ENCODE measurements around the gene CCDC117.
A peak's percentile ranks its signal among the peaks of the same experiment; 100 is the strongest.
"Not testable (repeated sequence)": the region's sequence is repeated elsewhere in the genome, so short reads cannot be mapped to it uniquely, and the experiment has no call there.

CCDC117 gene, protein sequence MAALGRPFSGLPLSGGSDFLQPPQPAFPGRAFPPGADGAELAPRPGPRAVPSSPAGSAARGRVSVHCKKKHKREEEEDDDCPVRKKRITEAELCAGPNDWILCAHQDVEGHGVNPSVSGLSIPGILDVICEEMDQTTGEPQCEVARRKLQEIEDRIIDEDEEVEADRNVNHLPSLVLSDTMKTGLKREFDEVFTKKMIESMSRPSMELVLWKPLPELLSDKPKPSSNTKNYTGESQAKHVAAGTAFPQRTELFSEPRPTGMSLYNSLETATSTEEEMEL

DNA sequence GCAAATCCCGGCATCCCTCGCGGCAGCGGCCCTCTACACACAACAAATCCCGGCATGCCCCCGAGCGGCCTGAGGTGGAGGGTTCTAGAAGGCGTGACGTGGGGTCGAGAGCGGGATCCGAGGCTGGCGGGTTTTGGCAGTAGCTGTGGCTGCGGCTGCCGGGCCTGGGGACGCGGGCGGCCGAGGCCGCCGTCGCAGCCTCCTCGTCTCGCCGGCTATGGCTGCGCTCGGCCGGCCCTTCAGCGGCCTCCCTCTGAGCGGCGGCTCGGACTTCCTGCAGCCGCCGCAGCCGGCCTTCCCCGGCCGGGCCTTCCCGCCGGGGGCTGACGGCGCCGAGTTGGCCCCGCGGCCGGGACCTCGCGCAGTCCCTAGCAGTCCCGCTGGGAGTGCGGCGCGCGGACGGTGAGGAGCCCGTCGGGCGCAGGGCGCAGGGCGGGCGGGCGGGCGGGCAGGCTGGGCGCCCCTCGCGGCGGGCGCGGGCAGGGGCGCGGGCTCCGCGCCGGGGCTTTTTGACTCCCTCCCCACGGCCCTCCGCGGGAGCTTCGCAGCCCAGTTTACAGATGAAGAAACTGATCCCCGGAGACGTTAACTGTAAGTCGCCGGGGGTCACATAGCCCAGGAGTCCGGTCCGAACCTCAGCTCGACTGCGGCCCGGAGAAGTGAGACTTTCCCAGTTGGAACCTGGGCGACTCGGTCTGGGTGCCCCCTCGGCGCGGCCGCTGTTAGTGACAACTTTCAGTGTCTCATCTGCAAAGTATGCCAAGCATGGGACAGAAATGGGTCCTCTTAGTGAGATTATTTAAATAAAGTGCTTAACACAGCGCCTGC is at the start of gene CCDC117:
Gene CCDC117 (plus strand): TSS at position 63 of the 828 bp plus-strand sequence. CDS start 155 bp downstream, at position 218.
- DNase-seq, result peak; percentile 99

DNA sequence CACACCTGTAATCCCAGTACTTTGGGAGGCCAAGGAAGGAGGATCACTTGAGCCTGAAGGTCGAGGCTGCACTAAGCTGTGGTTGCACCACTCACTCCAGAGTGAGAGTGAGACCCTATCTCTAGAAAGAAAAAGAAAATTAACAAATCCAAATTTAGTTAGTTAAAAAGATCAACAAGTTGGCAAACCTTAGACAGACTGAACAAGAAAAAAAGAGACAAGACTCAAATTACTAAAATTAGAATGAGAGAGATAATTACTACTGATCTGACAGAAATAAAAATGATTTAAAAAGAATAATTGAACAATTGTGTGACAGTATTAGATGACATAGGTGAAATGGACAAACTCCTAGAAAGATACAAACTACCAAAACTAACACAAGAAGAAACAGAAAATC is 44.5 kb upstream of the CCDC117 start:
- DNase-seq, result no peak

DNA sequence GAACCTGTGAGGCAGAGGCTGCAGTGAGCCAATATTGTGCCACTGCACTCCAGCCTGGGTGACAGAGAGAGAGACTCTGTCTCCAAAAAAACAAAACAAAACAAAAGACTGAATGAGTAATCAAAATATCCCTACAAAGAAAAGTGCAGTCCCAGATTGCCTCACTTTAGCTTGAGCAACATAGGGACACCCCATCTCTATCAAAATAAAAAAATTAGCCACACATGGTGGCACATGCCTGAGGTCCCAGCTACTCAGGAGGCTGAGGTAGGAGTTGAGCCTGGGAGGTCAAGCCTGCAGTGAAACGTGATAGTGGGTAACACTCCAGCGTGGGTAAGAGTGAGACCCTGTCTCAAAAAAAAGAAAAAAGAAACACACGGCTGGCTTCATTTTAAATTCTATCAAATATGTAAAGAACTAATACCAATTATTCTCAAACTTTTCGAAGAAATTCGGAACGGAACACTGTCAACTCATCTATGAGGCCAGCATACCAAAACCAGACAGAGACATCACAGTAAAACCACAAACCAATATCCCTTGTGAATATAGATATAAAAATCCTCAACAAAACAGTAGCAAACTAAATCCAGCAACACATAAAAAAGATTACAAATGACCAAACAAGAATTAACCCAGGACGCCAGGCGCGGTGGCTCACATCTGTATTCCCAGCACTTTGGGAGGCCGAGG is 43.7 kb upstream of the CCDC117 start:
- DNase-seq, result no peak

DNA sequence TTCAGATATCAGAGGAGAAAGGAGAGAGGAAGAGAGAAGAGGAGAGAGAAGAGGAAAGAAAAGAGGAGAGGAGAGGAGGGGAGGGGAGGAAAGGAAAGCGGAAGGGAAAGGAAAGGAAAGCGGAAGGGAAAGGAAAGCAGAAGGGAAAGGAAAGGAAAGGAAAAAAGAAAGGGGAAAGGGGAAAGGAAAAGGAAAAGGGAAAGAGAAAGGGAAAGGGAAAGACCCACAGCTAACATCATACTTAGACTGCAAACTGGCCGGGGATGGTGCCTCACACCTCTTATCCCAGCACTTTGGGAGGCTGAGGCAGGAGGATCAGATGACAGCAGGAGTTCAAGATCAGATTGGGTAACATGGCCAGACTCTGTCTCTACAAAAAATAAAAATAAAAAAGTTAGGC is 42.3 kb upstream of the CCDC117 start:
- no peak for DNase-seq

DNA sequence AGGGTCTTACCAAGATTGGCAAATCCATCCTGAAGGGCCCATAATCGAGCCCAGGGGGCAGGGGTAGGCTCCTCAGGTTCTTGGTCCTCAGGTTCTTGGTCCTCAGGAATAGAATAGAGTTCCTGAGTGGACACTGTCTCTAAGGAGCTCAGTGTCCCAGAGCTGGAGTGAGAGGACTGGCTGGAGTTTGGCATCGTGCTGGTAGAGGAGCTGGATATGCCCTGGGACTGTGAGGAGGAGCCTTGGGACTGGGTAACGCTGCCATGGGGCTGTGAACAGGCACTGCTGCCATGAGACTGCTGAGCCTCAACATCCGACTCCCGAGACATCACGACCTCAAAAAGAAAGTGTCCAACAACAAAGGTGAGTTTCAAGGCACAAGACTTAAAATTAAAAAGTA is 38.1 kb upstream of the CCDC117 start:
- no peak for DNase-seq

DNA sequence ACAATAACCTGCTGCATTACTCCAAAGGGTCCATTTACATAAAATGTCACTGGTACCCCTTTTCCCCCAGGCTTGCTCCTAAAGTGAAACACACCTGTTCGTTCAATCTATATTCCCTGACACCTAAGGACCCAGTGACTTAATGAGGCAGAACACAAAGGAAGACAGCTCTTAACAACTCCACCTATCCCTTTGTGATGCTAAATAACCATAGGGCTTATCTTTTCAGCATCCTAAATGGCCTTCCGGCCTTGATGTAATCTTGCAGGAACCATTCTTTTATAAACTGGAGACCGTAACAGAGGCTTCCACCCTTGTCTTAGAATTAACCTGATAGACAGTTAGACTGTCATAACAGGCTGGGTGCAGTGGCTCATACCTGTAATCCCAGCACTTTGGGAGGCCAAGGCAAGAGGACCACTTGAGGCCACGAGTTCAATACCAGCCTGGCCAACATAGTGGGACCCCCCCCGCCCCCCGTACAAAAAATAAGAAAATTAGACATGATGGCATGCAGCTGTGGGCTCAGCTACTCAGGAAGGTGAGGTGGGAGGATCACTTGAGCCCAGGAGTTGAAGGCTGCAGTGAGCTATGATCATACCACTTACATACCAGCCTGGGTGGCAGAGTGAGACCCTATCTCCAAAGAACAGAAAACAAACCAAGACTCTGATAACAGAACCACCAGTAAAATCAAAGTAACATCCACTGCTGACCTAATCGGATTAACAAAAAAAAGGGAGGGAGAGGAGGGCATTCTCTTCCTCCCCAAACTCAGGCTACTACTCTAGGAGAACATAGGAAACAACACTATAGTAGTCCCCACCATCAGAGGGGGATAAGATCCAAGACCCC is 36.0 kb upstream of the CCDC117 start:
- no peak for DNase-seq

DNA sequence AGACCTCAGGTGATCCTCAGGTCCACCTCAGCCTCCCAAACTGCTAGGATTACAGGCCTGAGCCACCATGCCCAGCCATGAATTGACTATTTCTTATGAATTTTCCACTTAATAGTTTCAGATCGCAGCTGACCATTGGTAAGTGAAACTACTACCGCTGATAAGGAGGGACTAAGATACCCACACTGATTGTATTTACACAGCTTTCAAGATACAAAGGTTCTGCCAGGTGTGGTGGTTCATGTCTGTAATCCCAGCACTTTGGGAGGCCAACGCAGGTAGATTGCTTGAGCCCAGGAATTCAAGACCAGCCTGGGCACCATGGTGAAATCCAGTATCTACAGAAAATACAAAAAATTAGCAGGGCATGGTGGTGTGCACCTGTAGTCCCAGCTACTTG is 34.8 kb upstream of the CCDC117 start:
- no peak for DNase-seq

DNA sequence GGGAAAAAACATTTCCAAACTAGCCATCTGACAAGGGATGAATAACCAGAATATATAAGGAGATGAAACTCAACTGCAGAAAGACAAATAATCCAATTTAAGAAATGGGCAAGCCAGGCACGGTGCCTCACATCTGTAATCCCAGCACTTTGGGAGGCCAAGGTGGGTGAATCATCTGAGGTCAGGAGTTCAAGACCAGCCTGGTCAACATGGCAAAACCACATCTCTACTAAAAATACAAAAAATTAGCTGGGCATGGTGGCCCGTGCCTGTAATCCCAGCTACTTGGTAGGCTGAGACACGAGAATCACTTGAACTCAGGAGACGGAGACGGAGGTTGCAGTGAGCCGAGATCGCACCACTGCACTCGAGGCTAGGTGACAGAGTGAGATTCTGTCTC is 33.6 kb upstream of the CCDC117 start:
- DNase-seq, result not testable (repeated sequence)

DNA sequence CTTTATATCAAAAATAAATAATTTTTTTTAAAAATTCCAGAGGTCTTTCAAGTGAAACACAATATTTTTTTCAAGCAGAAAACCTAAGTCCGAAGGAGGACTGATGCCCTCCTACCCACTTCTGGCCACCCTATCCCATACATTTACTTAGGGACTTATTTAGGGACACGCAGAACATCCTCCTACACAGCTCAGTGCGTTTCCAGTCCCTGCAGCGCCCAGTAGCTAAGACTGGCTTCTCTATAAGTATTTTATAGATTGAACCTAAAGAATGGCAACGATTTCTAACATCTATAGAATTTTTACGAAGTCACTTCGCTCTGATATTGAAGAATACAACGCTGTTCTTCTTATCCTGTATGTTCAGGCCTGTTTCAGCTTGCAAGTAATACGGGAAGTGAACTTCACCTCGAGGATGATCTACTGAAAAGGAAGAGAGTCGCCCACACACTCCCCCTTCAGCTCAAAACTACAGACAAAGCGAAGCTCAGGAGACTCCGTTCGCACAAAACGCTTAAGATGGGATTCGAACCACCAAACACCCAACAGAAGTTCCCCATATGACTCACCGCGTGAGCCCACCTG is 31.2 kb upstream of the CCDC117 start:
- no peak for DNase-seq

DNA sequence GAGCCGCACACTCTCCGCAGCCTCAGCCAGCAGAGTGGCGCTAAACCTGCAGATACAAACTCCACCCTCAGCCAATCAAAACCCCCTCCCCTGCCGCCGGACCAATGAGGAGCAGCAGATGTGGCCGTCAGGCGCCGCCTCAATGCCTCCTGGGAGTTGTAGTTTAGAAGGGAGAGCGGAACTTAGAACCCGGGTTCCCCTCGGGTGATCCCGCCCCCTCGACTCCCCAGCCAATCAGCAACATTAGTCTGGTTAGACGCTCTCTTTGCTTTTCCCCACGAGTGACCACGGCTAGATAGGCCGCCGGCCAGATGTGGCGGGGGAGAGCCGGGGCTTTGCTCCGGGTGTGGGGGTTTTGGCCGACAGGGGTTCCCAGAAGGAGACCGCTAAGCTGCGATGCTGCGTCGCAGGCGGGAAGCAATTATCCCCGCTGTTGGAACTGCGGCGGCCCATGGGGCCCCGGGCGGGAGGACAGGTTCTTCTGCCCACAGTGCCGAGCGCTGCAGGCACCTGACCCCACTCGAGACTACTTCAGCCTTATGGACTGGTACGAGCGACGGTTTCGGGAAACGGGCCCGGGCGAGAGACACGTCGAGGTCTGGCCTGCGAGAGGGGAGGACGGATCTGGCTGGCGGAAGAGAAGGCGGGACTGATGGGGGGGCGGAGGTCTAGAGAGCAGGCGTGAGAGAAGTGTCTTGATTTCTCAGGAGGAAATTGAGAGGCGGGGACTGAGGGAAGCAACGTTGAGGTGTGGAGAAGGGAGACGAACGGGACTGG is 30.5 kb upstream of the CCDC117 start, which contains the start of the genes CHEK2 and HSCB:
Gene CHEK2 (minus strand): TSS at position 36 of the 777 bp plus-strand sequence. CDS start 7,099 bp downstream, outside the sequence.
Gene HSCB (plus strand): TSS at position 255 of the 777 bp plus-strand sequence. CDS start 57 bp downstream, at position 312.
- peak; percentile 100 for DNase-seq

DNA sequence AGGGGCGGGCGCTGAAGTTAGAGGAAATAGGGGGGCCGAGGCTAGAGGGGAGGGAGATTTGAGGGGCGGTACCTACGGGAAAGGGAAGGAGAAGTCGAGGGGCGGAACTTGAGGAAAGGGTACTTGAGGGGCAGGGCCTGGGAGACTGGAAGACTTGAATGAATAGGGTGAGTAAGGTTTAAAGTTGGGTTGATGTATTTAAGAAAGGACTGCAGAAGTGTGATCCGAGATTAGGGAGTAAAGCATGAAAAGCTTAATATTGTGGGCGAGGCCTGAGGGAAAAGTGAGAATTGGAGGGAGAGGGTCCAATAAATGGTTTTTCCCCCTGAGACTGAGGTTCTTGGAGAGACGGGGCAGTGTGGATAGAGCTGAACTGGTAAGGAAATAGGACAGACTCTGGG is 29.9 kb upstream of the CCDC117 start:
- DNase-seq, result no peak

DNA sequence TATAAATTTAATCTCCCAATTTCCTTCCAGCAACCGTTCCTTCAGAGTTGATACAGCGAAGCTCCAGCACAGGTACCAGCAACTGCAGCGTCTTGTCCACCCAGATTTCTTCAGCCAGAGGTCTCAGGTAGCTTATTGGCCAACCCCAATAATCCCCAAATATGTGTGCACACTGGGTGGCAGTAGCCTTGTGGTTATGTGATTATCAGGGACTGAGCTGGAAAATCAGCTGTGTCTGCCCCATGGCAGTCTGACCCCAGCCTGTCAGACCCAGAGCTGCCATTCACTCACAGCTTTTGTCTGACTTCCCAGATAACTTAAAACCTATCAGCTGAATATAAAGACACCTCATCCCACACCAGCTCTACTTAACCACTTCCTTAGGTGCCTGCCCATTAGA is 28.6 kb upstream of the CCDC117 start:
- DNase-seq, result no peak

DNA sequence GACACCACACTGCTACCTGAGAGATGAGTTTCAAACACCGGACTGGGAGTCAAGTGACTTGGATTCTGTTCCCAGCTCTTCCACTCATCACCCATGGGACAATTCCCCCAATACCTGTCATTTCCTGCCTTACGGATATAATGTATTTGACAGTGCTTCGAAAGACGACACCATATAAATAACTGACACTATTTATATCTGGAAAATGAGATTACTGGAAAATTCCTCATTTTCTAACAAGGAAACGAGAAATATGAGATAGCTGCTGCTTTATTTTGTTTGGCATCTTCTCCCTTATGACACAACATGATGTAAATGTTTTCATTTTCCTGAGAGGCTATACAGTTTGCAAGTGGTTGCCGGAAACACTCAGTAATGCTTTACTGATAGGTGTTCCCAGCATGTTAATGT is 22.0 kb upstream of the CCDC117 start:
- DNase-seq, result peak; percentile 64

DNA sequence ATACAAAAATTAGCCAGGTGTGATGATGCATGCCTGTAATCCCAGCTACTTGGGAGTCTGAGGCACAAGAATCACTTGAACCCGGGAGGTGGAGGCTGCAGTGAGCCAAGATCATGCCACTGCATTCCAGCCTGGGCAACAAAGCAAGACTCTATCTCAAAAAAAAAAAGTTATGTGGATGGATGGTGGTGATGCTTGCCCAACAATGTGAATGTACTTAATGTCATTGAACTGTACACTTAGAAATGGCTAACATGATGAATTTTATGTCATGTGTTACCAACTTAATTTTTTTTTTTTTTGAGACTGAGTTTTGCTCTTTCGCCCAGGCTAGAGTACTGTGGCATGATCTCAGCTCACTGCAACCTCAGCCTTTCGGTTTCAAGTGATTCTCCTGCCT is 18.0 kb upstream of the CCDC117 start:
- not testable (repeated sequence) for DNase-seq

DNA sequence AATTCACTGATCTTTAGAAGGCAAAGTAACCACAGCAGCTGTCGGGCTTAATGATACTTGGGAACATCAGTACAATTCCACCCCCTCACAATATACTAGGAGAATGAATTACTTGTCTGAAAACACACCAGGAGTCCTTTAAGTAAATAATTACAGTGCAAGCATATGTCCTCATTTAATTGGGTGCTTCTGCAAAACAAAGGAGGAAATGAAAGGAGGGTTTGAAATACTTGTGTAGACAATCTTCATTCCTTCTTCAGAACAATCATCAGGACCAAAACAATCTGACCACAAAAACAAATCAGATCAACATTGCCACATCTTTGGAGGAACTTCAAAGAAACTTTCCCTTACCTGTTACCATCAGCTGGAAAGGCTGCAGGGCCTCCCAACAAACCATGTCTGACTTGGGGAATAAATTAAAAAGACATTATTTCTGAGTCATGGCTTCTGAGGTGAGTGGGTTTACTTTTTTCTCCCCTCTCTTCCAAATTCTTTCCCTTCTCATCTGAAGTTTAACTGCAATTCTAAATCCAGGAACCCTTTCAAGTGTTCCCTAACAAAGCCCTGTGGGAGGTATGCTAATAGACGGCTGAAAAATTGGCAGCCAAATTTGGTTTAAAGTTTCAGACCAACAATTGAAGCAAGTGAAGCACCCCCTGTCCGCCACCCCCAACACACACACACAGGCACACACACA is 12.5 kb upstream of the CCDC117 start:
- peak; percentile 12 for DNase-seq

DNA sequence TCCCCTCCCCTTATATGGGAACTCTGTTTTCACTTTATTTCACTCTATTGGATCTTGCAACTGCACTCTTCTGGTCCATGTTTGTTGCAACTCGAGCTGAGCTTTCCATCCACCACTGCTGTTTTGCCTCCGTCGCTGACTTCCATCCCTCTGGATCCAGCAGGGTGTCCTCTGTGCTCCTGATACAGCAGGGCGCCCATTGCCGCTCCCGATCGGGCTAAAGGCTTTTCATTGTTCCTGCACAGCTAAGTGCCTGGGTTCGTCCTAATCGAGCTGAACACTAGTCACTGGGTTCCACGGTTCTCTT is 11.1 kb upstream of the CCDC117 start:
- no peak for DNase-seq

DNA sequence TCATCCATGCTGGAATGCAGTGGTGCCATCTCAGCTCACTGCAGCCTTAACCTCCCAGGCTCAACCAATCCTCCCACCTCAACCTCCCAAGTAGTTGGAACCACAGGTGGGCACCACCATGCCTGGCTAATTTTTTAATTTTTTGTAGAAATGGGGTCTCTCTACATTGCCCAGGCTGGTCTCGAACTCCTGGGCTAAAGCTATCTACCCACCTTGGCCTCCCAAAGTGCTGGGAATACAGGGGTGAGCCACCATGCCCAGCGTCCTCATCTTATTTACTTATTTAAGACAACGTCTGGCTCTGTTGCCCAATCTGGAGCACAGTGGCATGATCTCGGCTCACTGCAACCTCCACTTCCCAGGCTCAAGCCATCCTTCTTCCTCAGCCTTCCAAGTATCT is 10.5 kb upstream of the CCDC117 start:
- not testable (repeated sequence) for DNase-seq

DNA sequence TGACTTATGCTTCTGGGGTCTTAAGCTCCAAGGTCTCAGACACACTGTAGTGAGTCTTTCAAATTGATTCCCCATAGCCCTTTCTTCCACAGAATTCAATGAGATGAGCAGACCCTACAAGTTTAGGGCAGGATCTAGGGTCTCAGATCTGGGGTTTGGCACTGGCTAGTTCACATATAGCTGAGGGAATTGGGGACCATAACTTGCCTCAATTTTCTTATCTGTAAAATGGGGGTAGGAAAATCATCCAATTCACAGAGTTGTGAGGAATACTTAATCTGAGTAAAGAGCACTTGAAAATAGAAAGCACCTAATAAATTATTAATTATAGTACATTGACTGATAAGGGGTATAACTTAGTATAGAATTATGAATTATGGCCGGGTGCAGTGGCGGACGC is 5.9 kb upstream of the CCDC117 start:
- no peak for DNase-seq

DNA sequence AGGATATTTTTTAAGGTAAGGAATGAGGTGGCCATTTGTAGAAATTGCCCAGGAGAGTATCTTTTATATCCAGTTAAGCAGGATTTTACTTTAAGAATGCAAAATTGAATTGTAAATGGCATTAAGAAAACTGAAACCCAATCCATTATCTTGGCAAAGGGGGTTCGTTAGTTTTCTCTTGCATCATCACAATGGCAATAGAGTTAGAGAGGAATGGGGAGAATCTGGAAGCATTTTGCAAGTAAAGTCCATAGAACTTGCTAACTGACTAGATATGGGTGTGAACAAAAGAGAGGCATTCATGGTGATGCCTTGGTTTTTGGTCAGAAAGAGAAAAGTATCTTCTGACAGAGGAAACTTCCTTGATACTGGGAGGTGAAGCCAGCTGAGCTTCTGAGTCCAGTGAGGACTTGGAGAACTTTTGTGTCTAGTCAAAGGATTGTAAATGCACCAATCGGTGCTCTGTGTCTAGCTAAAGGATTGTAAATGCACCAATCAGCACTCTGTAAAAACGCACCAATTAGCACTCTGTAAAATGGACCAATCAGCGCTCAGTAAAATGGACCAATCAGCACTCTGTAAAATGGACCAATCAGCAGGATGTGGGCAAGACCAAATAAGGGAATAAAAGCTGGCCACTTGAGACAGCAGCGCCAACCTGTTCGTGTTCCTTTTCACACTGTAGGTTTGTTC is 3.6 kb upstream of the CCDC117 start:
- no peak for DNase-seq
